NCI-H2196 (cell line): ENCODE measurements around the gene GPR27.

ENCODE experiments used
- DNase-seq: peaks from one replicate; lab custom pipeline; 2025; ENCODE audit not compliant: unreplicated experiment; lab: John Stamatoyannopoulos, UW

The GPR27 gene

GRCh38 chr3:71732637-71733036, 21.0 kb upstream of the GPR27 start:
- DNase-seq: no peak

- DNase-seq: no peak
These were observed 20.3 kb upstream of the GPR27 start for GRCh38 chr3:71733319-71733718.

GRCh38 chr3:71734881-71735280, 18.8 kb upstream of the GPR27 start:
- no peak for DNase-seq

GRCh38 chr3:71742621-71743020, 11.0 kb upstream of the GPR27 start:
- DNase-seq: no peak

- DNase-seq: no peak
These were observed 8.9 kb upstream of the GPR27 start for GRCh38 chr3:71744738-71745137.

GRCh38 chr3:71751602-71752001, 2.1 kb upstream of the GPR27 start:
- DNase-seq: no peak

GRCh38 chr3:71752831-71753700, 589 bp upstream of the GPR27 start:
- no peak for DNase-seq

GRCh38 chr3:71754610-71755253, 1.1 kb downstream of the GPR27 start:
- no peak for DNase-seq

GRCh38 chr3:71758091-71758490, 4.4 kb downstream of the GPR27 start:
- DNase-seq: no peak

- no peak for DNase-seq
These were observed 5.7 kb downstream of the GPR27 start for GRCh38 chr3:71759401-71759800.

- DNase-seq: no peak
These were observed 6.5 kb downstream of the GPR27 start for GRCh38 chr3:71760140-71760539.

GRCh38 chr3:71763426-71763825, 9.8 kb downstream of the GPR27 start:
- DNase-seq: no peak

- DNase-seq: no peak
These were observed 17.5 kb downstream of the GPR27 start for GRCh38 chr3:71771126-71771525.

GRCh38 chr3:71771884-71772283, 18.2 kb downstream of the GPR27 start:
- DNase-seq: no peak

GRCh38 chr3:71776538-71776937, 22.9 kb downstream of the GPR27 start:
- DNase-seq: no peak

GRCh38 chr3:71778353-71778752, 24.7 kb downstream of the GPR27 start:
- no peak for DNase-seq

GRCh38 chr3:71779674-71780377, 26.2 kb downstream of the GPR27 start:
- no peak for DNase-seq

- DNase-seq: no peak
These were observed 26.8 kb downstream of the GPR27 start for GRCh38 chr3:71780430-71780829.

- no peak for DNase-seq
These were observed 29.5 kb downstream of the GPR27 start for GRCh38 chr3:71783152-71783551.

- no peak for DNase-seq
These were observed 30.7 kb downstream of the GPR27 start for GRCh38 chr3:71784201-71784913.

GRCh38 chr3:71784914-71785531, 31.4 kb downstream of the GPR27 start, which contains the start of gene PROK2:
TSS of gene PROK2 (minus strand) at chr3:71785148. CDS start at chr3:71785052, 96 bp downstream.
- no peak for DNase-seq
